HCT116 (cell line): Measurements from ENCODE around the gene MEIG1.

Experiments
- CTCF ChIP-seq, 3 experiments: fragments of 200-600 bp in 1 of 3; sonication (generic) in 1 of 3; IDR thresholded peaks in 2 of 3; conservative IDR thresholded peaks in 1 of 3; 2 replicates each; pipeline ENCODE4 v1.5.1; 2012 to 2017; ENCODE audit warnings: low read depth in 2 of 3, low read length in 2 of 3, antibody characterized with exemption in 1 of 3, borderline replicate concordance in 1 of 3, control low read depth in 1 of 3, mild to moderate bottlenecking in 1 of 3, mixed read lengths in 1 of 3, mixed run types in 1 of 3, moderate library complexity in 1 of 3; ENCODE audit not compliant: insufficient read depth in 1 of 3
- EGR1 ChIP-seq: IDR thresholded peaks from 2 replicates; pipeline ENCODE4 v1.6.1; 2012; ENCODE audit warnings: low read depth
- EZH2 ChIP-seq: fragments of 200-600 bp; sonication (generic); IDR thresholded peaks from 2 replicates; pipeline ENCODE4 v1.6.1; 2017; ENCODE audit warnings: antibody characterized with exemption, mixed run types
- JUND ChIP-seq: IDR thresholded peaks from 2 replicates; pipeline ENCODE4 v1.6.1; 2012
- POLR2A ChIP-seq: IDR thresholded peaks from 2 replicates; pipeline ENCODE4 v1.7.0; 2011; ENCODE audit warnings: borderline replicate concordance; ENCODE audit not compliant: insufficient read depth, insufficient read length; ENCODE audit errors: extremely low read depth
- POLR2AphosphoS5 ChIP-seq: IDR thresholded peaks from 2 replicates; pipeline ENCODE4 v1.6.1; 2011; ENCODE audit warnings: mild to moderate bottlenecking, low read depth, low read length, moderate library complexity
- RAD21 ChIP-seq: IDR thresholded peaks from 2 replicates; pipeline ENCODE4 v1.6.1; 2012; ENCODE audit warnings: low read depth, mild to moderate bottlenecking
- REST ChIP-seq: IDR thresholded peaks from 2 replicates; pipeline ENCODE4 v1.6.1; 2012; ENCODE audit warnings: low read depth
- ZFX ChIP-seq: fragments of 450-650 bp; IDR thresholded peaks from 2 replicates; pipeline ENCODE4 v1.6.1; 2017

- TF ChIP-seq CTCF (IDR thresholded peaks at IDR 0.05 in 2 of 3, conservative IDR thresholded peaks at IDR 0.05 in 1 of 3; ENCODE audit: borderline replicate concordance in 1 of 3, insufficient read depth in 1 of 3, low read depth in 2 of 3, low read length in 2 of 3) (no peak), EGR1 (no peak), POLR2A (no peak), EZH2 (no peak), POLR2AphosphoS5 (no peak), JUND (no peak), REST (no peak), RAD21 (no peak), ZFX (no peak)
Observed at GRCh38 chr10:14936584-14936983, 22.6 kb upstream of the MEIG1 start.
